Ishikawa (cell line): ENCODE data around the gene RPP30.

Experiments
- CEBPB ChIP-seq: IDR thresholded peaks from 2 replicates; pipeline ENCODE4 v1.6.1; 2012
- CREB1 ChIP-seq: IDR thresholded peaks from 2 replicates; pipeline ENCODE4 v1.6.1; 2012; ENCODE audit warnings: low read depth
- EGR1 ChIP-seq: IDR thresholded peaks from 2 replicates; pipeline ENCODE4 v1.6.1; 2012
- EP300 ChIP-seq: IDR thresholded peaks from 2 replicates; pipeline ENCODE4 v1.6.1; 2012; ENCODE audit warnings: borderline replicate concordance
- FOXM1 ChIP-seq: IDR thresholded peaks from 2 replicates; pipeline ENCODE4 v1.6.1; 2012; ENCODE audit warnings: low read depth, borderline replicate concordance
- NFIC ChIP-seq: IDR thresholded peaks from 2 replicates; pipeline ENCODE4 v1.6.1; 2012
- RAD21 ChIP-seq: IDR thresholded peaks from 2 replicates; pipeline ENCODE4 v1.6.1; 2012; ENCODE audit warnings: low read depth
- REST ChIP-seq: IDR thresholded peaks from 2 replicates; pipeline ENCODE4 v1.6.1; 2012; ENCODE audit warnings: low read depth, mild to moderate bottlenecking
- TAF1 ChIP-seq: IDR thresholded peaks from 2 replicates; pipeline ENCODE4 v1.6.1; 2012; ENCODE audit warnings: low read depth, mild to moderate bottlenecking
- TCF12 ChIP-seq: IDR thresholded peaks from 2 replicates; pipeline ENCODE4 v1.6.1; 2012; ENCODE audit warnings: low read depth
- TEAD4 ChIP-seq: IDR thresholded peaks from 2 replicates; pipeline ENCODE4 v1.6.1; 2012
- USF1 ChIP-seq: IDR thresholded peaks from 2 replicates; pipeline ENCODE4 v1.6.1; 2012
- YY1 ChIP-seq: IDR thresholded peaks from 2 replicates; pipeline ENCODE4 v1.6.1; 2012; ENCODE audit warnings: low read depth
- ZBTB7A ChIP-seq: IDR thresholded peaks from 2 replicates; pipeline ENCODE4 v1.6.1; 2012; ENCODE audit warnings: low read depth
- TF ChIP-seq, protein P1 (sequence below): IDR thresholded peaks from 2 replicates; pipeline ENCODE4 v1.6.1; 2012

The RPP30 gene

GRCh38 chr10:90930070-90930837, 58.5 kb downstream of the RPP30 start:
- TF ChIP-seq NFIC (peak; percentile 94), EGR1 (no peak), RAD21 (no peak), FOXM1 (peak; percentile 87), CREB1 (no peak), ZBTB7A (peak; percentile 89), CEBPB (peak; percentile 91), TAF1 (peak; percentile 31; the same call in 1 of the 2 replicates), YY1 (0 out of 2 replicates have a peak, but pooled peaks have one; percentile 7), USF1 (0 out of 2 replicates have a peak, but pooled peaks have one; percentile 13), TEAD4 (peak; percentile 92), EP300 (peak; percentile 95), TCF12 (peak; percentile 96), REST (no peak)
- TF ChIP-seq, protein P1, sequence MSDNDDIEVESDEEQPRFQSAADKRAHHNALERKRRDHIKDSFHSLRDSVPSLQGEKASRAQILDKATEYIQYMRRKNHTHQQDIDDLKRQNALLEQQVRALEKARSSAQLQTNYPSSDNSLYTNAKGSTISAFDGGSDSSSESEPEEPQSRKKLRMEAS = peak; percentile 59; the same call in 1 of the 2 replicates

DNA sequence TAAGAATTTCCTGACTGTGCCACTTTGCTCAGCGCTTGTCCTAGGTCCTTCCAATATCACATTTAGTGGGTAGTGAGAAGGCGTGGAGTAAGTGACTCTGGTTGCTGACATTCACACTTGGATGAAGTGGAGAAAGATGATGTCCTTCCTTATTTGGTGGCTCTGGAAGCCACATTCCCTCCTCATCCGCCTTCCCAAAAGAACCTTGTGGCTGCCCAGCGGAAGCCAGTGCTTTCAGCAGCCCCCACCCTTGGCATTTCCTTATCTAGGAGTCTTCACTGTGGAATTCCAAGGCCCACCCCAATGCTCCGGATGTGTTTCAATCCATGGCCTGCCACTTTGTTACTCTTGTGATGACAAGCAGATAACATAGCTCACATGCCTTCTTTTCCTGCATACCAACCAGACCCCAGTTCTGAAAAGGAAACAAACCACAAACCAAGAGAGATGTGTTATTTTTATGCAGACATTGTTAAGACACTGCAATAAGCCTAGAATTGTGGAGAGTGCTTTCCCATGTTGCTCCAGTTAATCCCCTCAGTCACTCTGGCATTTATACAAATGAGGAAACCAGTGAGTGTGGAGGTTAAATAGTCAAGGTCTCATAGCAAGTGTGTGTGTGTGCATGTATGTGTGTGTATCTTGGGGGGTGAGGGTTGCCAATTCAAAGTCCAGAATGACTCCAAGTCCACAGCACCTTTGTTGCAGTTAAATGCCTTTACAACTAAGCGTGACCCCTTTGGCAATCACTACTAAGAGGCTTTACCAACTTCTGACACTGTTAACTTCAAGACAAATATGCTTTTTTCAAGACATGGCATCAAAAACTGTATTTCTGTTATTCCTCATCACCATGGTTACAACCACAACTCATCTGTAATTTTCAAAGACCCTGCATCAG, 59.4 kb downstream of the RPP30 start:
- TF ChIP-seq EP300 (peak; percentile 89), YY1 (no peak), RAD21 (0 out of 2 replicates have a peak, but pooled peaks have one; percentile 4), REST (no peak), USF1 (no peak), ZBTB7A (no peak), EGR1 (no peak), TAF1 (no peak; the same call in 1 of the 2 replicates), TEAD4 (peak; percentile 93), TCF12 (peak; percentile 65; the same call in 1 of the 2 replicates), CEBPB (no peak), CREB1 (no peak), NFIC (no peak; the same call in 1 of the 2 replicates), FOXM1 (peak; percentile 83)
- TF ChIP-seq, protein P1 = no peak

DNA sequence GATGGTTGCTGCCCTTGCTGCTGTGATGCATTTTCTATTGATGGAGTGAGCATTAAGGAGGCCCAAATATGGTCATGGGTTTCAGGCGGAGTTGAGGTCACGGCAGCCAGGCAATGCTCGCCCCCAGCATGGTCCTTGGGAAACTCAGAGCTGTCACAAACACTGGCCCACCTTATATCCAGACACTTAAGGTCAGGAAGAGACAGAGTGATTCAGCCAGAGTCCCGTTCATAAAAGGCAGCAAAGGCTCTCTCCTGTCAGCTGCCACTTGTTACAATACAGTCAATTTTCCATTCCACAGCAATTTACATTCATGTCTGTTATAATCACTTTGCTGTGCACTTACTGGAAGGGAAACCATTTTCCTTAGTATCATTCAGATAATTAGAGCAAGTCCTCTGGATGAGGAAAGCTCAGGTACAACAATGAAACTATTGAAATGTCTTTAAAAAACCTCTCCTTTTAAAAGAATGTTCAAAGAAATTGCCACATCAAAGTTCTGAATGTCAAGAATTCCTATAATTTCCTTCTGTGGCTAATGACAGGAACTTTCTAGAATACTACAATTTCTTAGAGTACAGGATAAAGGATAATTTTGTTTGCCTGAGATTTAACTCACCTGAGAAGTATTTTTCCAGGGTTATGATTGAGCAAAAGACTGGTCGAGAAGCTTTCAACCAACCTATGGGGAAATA, 64.0 kb downstream of the RPP30 start:
- TF ChIP-seq EP300 (peak; percentile 19; the same call in 1 of the 2 replicates), TAF1 (no peak), YY1 (no peak), TEAD4 (peak; percentile 49; the same call in 1 of the 2 replicates)

- TF ChIP-seq EP300 (no peak), RAD21 (no peak)
Observed at GRCh38 chr10:90936276-90936659, 64.5 kb downstream of the RPP30 start.

DNA sequence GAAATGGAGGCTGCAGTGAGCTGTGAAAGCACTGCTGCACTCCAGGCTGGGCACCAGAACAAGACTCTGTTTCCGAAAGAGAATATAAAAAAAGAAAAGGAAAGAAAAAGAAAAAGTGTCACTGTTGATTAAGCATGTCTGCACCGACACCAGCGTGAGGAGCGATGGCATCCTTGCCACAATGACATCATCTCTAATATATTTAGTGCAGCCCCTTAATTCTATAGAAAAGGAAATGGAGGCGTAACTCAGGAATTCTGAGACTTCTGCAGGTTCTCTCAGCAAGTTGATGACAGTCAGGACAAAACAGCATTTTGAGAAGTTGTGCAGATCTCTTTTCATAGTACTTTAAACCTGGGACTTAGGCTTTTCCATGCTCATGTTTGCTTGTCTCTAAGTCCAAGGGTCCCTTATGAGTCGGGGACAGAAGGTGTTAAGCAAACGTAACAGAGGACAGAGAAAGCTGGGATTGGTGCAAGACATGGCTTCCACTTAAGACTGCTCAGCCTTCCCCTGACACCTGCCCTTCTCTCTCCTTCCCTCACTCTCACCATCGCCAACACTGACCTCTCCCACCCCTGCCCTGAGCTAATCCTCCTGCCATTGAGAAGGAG, 66.0 kb downstream of the RPP30 start:
- TF ChIP-seq CEBPB (no peak), REST (no peak), YY1 (peak; percentile 49; the same call in 1 of the 2 replicates), TAF1 (no peak), TEAD4 (peak; percentile 72)
